ENCODE results near the gene PDCD4.
A peak's percentile ranks its signal among the peaks of the same experiment; 100 is the strongest.
"Not testable (repeated sequence)": the region's sequence is repeated elsewhere in the genome, so short reads cannot be mapped to it uniquely, and the experiment has no call there.

Gene PDCD4

GRCh38 chr10:110861476-110861875, 10.3 kb upstream of the PDCD4 start:
- no peak for DNase-seq (ENCODE audit: low read depth)

GRCh38 chr10:110861930-110862649, 9.6 kb upstream of the PDCD4 start:
- no peak for DNase-seq (ENCODE audit: low read depth)

GRCh38 chr10:110862961-110863360, 8.8 kb upstream of the PDCD4 start:
- DNase-seq (ENCODE audit: low read depth): no peak

GRCh38 chr10:110863361-110863760, 8.4 kb upstream of the PDCD4 start:
- DNase-seq (ENCODE audit: low read depth): no peak

- DNase-seq (ENCODE audit: low read depth): no peak
Measured at GRCh38 chr10:110863956-110864355, 7.8 kb upstream of the PDCD4 start.

- no peak for DNase-seq (ENCODE audit: low read depth)
Measured at GRCh38 chr10:110864662-110865140, 7.0 kb upstream of the PDCD4 start.

- DNase-seq (ENCODE audit: low read depth): no peak
Measured at GRCh38 chr10:110865186-110865808, 6.4 kb upstream of the PDCD4 start.

GRCh38 chr10:110865809-110866482, 5.8 kb upstream of the PDCD4 start:
- no peak for DNase-seq (ENCODE audit: low read depth)

GRCh38 chr10:110867011-110867806, 4.5 kb upstream of the PDCD4 start:
- not testable (repeated sequence) for DNase-seq (ENCODE audit: low read depth)

GRCh38 chr10:110867807-110868465, 3.8 kb upstream of the PDCD4 start:
- no peak for DNase-seq (ENCODE audit: low read depth)

GRCh38 chr10:110868981-110869380, 2.7 kb upstream of the PDCD4 start:
- DNase-seq (ENCODE audit: low read depth): no peak

- DNase-seq (ENCODE audit: low read depth): no peak
Measured at GRCh38 chr10:110870823-110871297, 868 bp upstream of the PDCD4 start.

GRCh38 chr10:110872145-110872983, 636 bp downstream of the PDCD4 start:
- peak; percentile 62 for DNase-seq (ENCODE audit: low read depth)

GRCh38 chr10:110872984-110873923, 1.5 kb downstream of the PDCD4 start:
- DNase-seq (ENCODE audit: low read depth): no peak

- DNase-seq (ENCODE audit: low read depth): no peak
Measured at GRCh38 chr10:110873951-110874350, 2.2 kb downstream of the PDCD4 start.

- no peak for DNase-seq (ENCODE audit: low read depth)
Measured at GRCh38 chr10:110876000-110876399, 4.3 kb downstream of the PDCD4 start.

- DNase-seq (ENCODE audit: low read depth): no peak
Measured at GRCh38 chr10:110876788-110877187, 5.1 kb downstream of the PDCD4 start.

- no peak for DNase-seq (ENCODE audit: low read depth)
Measured at GRCh38 chr10:110880012-110880411, 8.3 kb downstream of the PDCD4 start.

- no peak for DNase-seq (ENCODE audit: low read depth)
Measured at GRCh38 chr10:110881247-110881646, 9.5 kb downstream of the PDCD4 start.

GRCh38 chr10:110881905-110882304, 10.2 kb downstream of the PDCD4 start:
- no peak for DNase-seq (ENCODE audit: low read depth)
